ENCODE results near the gene NFE2L1. TPM values are rescaled to one million over a fixed set of nuclear protein-coding genes. Genes with fewer than 3 reads are reported as not detected.

NFE2L1 gene
- total RNA-seq, 4 donors from 2014 or later: 166 to 289 (median 182) TPM

- H3K27me3 ChIP-seq: peaks cover 13% of the 10 kb centered on the region
- TF ChIP-seq, protein P1, sequence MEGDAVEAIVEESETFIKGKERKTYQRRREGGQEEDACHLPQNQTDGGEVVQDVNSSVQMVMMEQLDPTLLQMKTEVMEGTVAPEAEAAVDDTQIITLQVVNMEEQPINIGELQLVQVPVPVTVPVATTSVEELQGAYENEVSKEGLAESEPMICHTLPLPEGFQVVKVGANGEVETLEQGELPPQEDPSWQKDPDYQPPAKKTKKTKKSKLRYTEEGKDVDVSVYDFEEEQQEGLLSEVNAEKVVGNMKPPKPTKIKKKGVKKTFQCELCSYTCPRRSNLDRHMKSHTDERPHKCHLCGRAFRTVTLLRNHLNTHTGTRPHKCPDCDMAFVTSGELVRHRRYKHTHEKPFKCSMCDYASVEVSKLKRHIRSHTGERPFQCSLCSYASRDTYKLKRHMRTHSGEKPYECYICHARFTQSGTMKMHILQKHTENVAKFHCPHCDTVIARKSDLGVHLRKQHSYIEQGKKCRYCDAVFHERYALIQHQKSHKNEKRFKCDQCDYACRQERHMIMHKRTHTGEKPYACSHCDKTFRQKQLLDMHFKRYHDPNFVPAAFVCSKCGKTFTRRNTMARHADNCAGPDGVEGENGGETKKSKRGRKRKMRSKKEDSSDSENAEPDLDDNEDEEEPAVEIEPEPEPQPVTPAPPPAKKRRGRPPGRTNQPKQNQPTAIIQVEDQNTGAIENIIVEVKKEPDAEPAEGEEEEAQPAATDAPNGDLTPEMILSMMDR (IDR thresholded peaks at IDR 0.05): peak; percentile 68 to 94 (median 86)
- TF ChIP-seq EP300 (IDR thresholded peaks at IDR 0.05) (no peak), POLR2A (IDR thresholded peaks at IDR 0.05) (peak in 1 of 2 donors; percentile 5), POLR2AphosphoS5 (IDR thresholded peaks at IDR 0.05) (peak; percentile 7)
- WGBS, 2 donors (ENCODE audit: low coverage in 1 of 2): 0% methylated on average over 9 to 29 of the region's 56 CpGs
- H3K4me1 ChIP-seq: peaks cover 3 to 48% (median 32%) of the 10 kb centered on the region in 3 donors
- H3K36me3 ChIP-seq: no peaks in the 10 kb centered on the region
- peak overlapping the region; percentile 24 to 57 for H3K4me3 ChIP-seq
- H3K9me3 ChIP-seq: no peaks in the 10 kb centered on the region
- H3K27ac ChIP-seq: peak overlapping the region in 3 of 4 donors; percentile 83 to 93 (median 90)
- peak; percentile 90 for ATAC-seq
Observed at GRCh38 chr17:48025040-48025903, 22.9 kb upstream of the NFE2L1 start.

- 14 to 26% methylated on average over 1 to 6 of the region's 8 CpGs for WGBS, 2 donors (ENCODE audit: low coverage in 1 of 2)
- Histone ChIP-seq H3K4me1 (peaks cover 3 to 55% (median 38%) of the 10 kb centered on the region in 3 donors), H3K36me3 (no peaks in the 10 kb centered on the region), H3K27me3 (peaks cover 11% of the 10 kb centered on the region), H3K27ac (peak overlapping the region in 3 of 4 donors; percentile 80 to 87 (median 83)), H3K9me3 (no peaks in the 10 kb centered on the region), H3K4me3 (peak overlapping the region in 1 of 2 donors; percentile 57)
- TF ChIP-seq, protein P1 (IDR thresholded peaks at IDR 0.05): no peak
- no peak for TF ChIP-seq POLR2A (IDR thresholded peaks at IDR 0.05)
- no peak for ATAC-seq
Observed at GRCh38 chr17:48025904-48026501, 22.2 kb upstream of the NFE2L1 start.

DNA sequence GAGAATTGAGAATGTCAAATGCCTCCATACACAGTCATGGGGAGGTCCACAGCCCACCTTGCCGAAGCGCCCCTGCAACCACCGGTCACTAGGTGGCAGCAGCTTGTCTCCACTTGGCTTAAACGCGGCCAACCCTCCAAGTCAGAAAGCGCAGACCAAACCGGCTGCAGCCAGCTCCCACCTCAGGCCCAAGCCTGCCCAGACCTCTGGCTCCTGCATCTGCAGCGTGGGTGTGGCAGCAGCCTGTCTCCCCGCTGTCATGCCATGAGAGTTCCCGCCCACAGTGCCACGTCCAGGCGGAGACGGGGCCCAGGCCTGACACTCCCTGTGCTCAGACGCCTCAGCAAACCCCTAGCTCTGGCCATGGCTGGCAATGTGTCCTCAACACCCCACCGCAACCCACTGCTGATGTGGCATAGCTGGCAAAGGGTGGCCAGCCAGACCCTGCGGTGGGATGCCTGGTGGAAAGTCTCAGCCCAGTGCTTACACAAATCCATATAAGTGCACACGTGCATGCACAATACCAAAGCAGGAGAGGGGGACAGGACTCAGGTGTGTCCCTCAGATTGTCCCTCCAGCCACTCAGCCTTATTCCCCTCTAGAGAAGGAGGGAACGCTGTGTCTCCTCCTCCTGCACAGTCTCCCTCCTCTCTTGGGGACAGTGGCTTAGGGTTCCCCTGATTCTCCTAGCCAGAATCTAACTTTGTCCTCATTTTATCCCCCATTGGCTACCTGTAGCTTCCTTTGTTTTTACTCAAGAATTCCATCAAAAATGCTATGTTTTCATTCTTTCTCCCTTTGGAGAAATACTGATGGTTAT, 21.4 kb upstream of the NFE2L1 start:
- TF ChIP-seq POLR2A (IDR thresholded peaks at IDR 0.05): no peak
- TF ChIP-seq, protein P1 (IDR thresholded peaks at IDR 0.05): peak; percentile 86 to 93 (median 90)
- no peaks in the 10 kb centered on the region for H3K36me3 ChIP-seq
- H3K4me3 ChIP-seq: no peak overlapping the region
- H3K27me3 ChIP-seq: peaks cover 11% of the 10 kb centered on the region
- no peaks in the 10 kb centered on the region for H3K9me3 ChIP-seq
- peaks cover 3 to 55% (median 38%) of the 10 kb centered on the region in 3 donors for H3K4me1 ChIP-seq
- 15 to 50% methylated on average over 2 to 8 of the region's 18 CpGs for WGBS, 2 donors (ENCODE audit: low coverage in 1 of 2)
- H3K27ac ChIP-seq: peak overlapping the region in 3 of 4 donors; percentile 80 to 87 (median 83)
- peak; percentile 21 for ATAC-seq

DNA sequence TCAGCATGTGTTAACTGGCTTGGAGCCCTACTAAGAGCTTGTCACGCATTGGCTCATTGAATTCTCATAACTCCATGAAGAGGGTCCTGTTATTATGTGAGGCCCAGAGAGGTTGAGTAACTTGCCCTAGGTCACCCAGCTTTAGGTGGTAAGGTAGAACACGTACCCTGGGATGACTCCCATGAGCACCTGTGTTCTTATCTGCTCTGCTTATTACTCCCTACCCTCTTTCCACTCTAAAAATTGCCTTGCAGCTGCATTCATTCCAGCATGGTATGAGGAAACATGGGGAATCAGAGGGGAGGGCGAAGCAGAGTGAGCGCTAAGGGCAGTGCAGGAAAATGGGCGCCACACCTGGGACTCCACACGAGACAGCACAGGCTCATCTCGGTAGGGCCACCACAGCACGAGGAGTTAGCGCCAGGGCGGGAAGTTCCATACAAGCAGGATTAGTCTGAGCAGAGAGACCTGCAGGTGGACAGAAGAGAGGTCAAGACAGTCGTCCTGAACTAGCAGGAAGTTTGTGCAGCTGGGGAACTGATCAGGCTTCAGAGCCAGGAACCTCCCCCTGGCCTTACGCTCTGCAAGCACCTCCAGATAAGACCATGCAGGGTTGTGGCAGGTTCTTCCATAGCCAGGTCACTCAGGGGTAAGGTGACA, 20.7 kb upstream of the NFE2L1 start:
- WGBS, 2 donors (ENCODE audit: low coverage in 1 of 2): 90 to 95% methylated on average over 2 to 6 of the region's 12 CpGs
- no peak for ATAC-seq
- Histone ChIP-seq H3K4me1 (peaks cover 3 to 55% (median 38%) of the 10 kb centered on the region in 3 donors), H3K36me3 (peaks cover 0 to 5% of the 10 kb centered on the region in 2 donors), H3K4me3 (no peak overlapping the region), H3K9me3 (no peaks in the 10 kb centered on the region), H3K27me3 (peaks cover 11% of the 10 kb centered on the region), H3K27ac (no peak overlapping the region)
- no peak for TF ChIP-seq POLR2AphosphoS5 (IDR thresholded peaks at IDR 0.05)
- TF ChIP-seq, protein P1 (IDR thresholded peaks at IDR 0.05): no peak
